Stimulated activated naive B cell treated with anti-CD40 and anti-IgM and Interleukin-4, amounts not matched to agents 10 μg/mL and 1 μg/mL and 100 μg/mL, for 72 hours (primary cell): Measurements from ENCODE around the gene TXNDC11.
A peak's percentile ranks its signal among the peaks of the same experiment; 100 is the strongest.

Experiments used
- ATAC-seq, 2 donors: fragments of 150-1000 bp; cut with Tn5 transposase; replicated peaks; 2 replicates each; pipeline ENCODE4 v1.10.0; 2021; ENCODE audit warnings: moderate library complexity in 1 of 2
- DNase-seq: peaks from one replicate; pipeline ENCODE4 v3.0.0; 2021
- H3K27ac Mint-ChIP-seq: one replicate; pipeline ENCODE4 v1.8.0; 2022; ENCODE audit warnings: mild to moderate bottlenecking, mixed read lengths
- H3K27me3 Mint-ChIP-seq, 2 donors: one replicate each; pipeline ENCODE4 v1.8.0; 2022; ENCODE audit warnings: mixed read lengths in 2 of 2
- H3K36me3 Mint-ChIP-seq, 2 donors: one replicate each; pipeline ENCODE4 v1.8.0; 2022; ENCODE audit warnings: mixed read lengths in 2 of 2, mild to moderate bottlenecking in 1 of 2
- H3K4me1 Mint-ChIP-seq, 2 donors: one replicate each; pipeline ENCODE4 v1.8.0; 2022; ENCODE audit warnings: mixed read lengths in 2 of 2, mild to moderate bottlenecking in 1 of 2
- H3K4me3 Mint-ChIP-seq, 2 donors: one replicate each; pipeline ENCODE4 v1.8.0; 2022; ENCODE audit warnings: mild to moderate bottlenecking in 2 of 2, mixed read lengths in 2 of 2, moderate library complexity in 1 of 2
- H3K9me3 Mint-ChIP-seq, 2 donors: one replicate each; pipeline ENCODE4 v1.8.0; 2022; ENCODE audit warnings: mixed read lengths in 2 of 2, mild to moderate bottlenecking in 1 of 2

TXNDC11 gene

GRCh38 chr16:11759997-11760396 lies 17.3 kb upstream of the TXNDC11 start:
- Mint-ChIP-seq H3K27me3 (no peaks in the 10 kb centered on the region), H3K4me3 (no peak overlapping the region), H3K9me3 (peaks cover 0 to 1% of the 10 kb centered on the region in 2 donors), H3K36me3 (peaks cover 60 to 73% of the 10 kb centered on the region in 2 donors), H3K27ac (peak overlapping the region; percentile 81), H3K4me1 (peaks cover 11 to 21% of the 10 kb centered on the region in 2 donors)
- DNase-seq (no peak), ATAC-seq (peak; percentile 98 to 99)

- Mint-ChIP-seq H3K27me3 (no peaks in the 10 kb centered on the region), H3K27ac (no peak overlapping the region), H3K4me3 (no peak overlapping the region), H3K36me3 (peaks cover 59 to 72% of the 10 kb centered on the region in 2 donors), H3K4me1 (peaks cover 11 to 21% of the 10 kb centered on the region in 2 donors), H3K9me3 (peaks cover 0 to 1% of the 10 kb centered on the region in 2 donors)
- no peak for DNase-seq
- ATAC-seq, result no peak
Observed at GRCh38 chr16:11759163-11759834, 16.6 kb upstream of the TXNDC11 start.

- no peak for DNase-seq
Observed at GRCh38 chr16:11757671-11758545, 15.3 kb upstream of the TXNDC11 start.

DNA sequence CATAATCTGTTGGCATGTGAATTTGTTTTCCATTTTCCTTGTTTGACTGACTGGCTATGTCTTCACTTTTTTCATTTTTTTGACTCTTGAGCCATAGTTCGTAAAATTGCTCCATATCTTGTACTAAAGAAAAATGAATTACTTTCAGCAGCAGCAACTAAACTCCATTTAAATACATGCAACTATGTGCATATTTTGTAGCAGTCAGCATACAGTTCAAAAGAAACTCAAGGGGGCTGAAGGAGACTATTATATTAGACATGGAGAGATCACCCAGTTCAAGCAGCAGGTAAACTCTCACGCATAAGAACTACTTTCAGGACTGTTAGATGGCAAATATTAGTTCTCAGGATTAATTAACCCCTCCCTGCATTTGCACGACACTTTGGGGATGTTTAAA lies 13.6 kb upstream of the TXNDC11 start:
- H3K36me3 Mint-ChIP-seq, result peaks cover 50 to 64% of the 10 kb centered on the region in 2 donors
- H3K27ac Mint-ChIP-seq, result no peak overlapping the region

More at GRCh38 chr16:11757671-11758545, 15.3 kb upstream of the TXNDC11 start:
- no peak for ATAC-seq
- peaks cover 9 to 21% of the 10 kb centered on the region in 2 donors for H3K4me1 Mint-ChIP-seq
- H3K4me3 Mint-ChIP-seq, result no peak overlapping the region
- no peaks in the 10 kb centered on the region for H3K27me3 Mint-ChIP-seq
- peak overlapping the region; percentile 56 for H3K27ac Mint-ChIP-seq
- H3K36me3 Mint-ChIP-seq, result peaks cover 59 to 75% of the 10 kb centered on the region in 2 donors
- H3K9me3 Mint-ChIP-seq, result peaks cover 0 to 1% of the 10 kb centered on the region in 2 donors

GRCh38 chr16:11755022-11755760 lies 12.5 kb upstream of the TXNDC11 start:
- Mint-ChIP-seq H3K4me1 (peaks cover 5 to 9% of the 10 kb centered on the region in 2 donors), H3K36me3 (peaks cover 50 to 61% of the 10 kb centered on the region in 2 donors), H3K4me3 (no peak overlapping the region), H3K9me3 (no peaks in the 10 kb centered on the region), H3K27me3 (no peaks in the 10 kb centered on the region), H3K27ac (no peak overlapping the region)
- DNase-seq, result no peak
- no peak for ATAC-seq

More for the DNA sequence above, 13.6 kb upstream of the TXNDC11 start:
- ATAC-seq (no peak), DNase-seq (no peak)
- Mint-ChIP-seq H3K4me1 (peaks cover 9 to 18% of the 10 kb centered on the region in 2 donors), H3K27me3 (no peaks in the 10 kb centered on the region), H3K9me3 (peaks cover 0 to 1% of the 10 kb centered on the region in 2 donors), H3K4me3 (no peak overlapping the region)

GRCh38 chr16:11752856-11753255 lies 10.2 kb upstream of the TXNDC11 start:
- Mint-ChIP-seq H3K4me3 (no peak overlapping the region), H3K27me3 (no peaks in the 10 kb centered on the region), H3K36me3 (peaks cover 53 to 60% of the 10 kb centered on the region in 2 donors), H3K9me3 (no peaks in the 10 kb centered on the region), H3K4me1 (peaks cover 0 to 4% of the 10 kb centered on the region in 2 donors), H3K27ac (no peak overlapping the region)
- DNase-seq, result no peak
- no peak for ATAC-seq

- no peak for DNase-seq
- no peak for ATAC-seq
- H3K36me3 Mint-ChIP-seq, result peaks cover 33 to 43% of the 10 kb centered on the region in 2 donors
- no peaks in the 10 kb centered on the region for H3K9me3 Mint-ChIP-seq
- no peak overlapping the region for H3K4me3 Mint-ChIP-seq
- H3K27ac Mint-ChIP-seq, result no peak overlapping the region
- no peaks in the 10 kb centered on the region for H3K27me3 Mint-ChIP-seq
- peaks cover 0 to 4% of the 10 kb centered on the region in 2 donors for H3K4me1 Mint-ChIP-seq
Observed at GRCh38 chr16:11750056-11750455, 7.4 kb upstream of the TXNDC11 start.

- ATAC-seq (no peak), DNase-seq (no peak)
- Mint-ChIP-seq H3K9me3 (no peaks in the 10 kb centered on the region), H3K36me3 (peaks cover 26 to 36% of the 10 kb centered on the region in 2 donors), H3K27me3 (no peaks in the 10 kb centered on the region), H3K4me1 (peaks cover 7% of the 10 kb centered on the region in 2 donors), H3K4me3 (no peak overlapping the region), H3K27ac (peak overlapping the region; percentile 59)
Observed at GRCh38 chr16:11748404-11749254, 6.0 kb upstream of the TXNDC11 start.

DNA sequence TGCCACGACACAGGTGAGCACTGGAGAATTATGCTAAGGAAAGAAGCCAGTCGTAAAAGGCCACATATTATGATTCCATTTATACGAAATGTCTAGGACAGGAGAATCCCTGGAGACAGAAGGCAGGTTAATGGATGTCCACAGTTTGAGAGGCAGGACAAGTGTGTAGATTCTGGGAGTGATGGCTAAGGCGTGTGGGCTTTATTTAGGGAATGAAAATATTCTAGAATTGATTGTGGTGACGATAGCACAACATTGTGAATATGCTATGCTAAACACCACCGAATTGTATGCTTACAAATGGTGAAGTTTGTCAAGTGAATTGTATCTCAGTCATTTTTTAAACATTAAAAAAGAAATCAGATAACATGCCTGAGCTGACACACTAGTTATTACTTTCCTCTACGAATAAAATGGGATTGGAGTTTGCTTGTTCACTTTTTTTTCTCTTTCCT lies 5.3 kb upstream of the TXNDC11 start:
- peaks cover 9 to 13% of the 10 kb centered on the region in 2 donors for H3K4me1 Mint-ChIP-seq
- H3K9me3 Mint-ChIP-seq, result no peaks in the 10 kb centered on the region
- H3K27me3 Mint-ChIP-seq, result no peaks in the 10 kb centered on the region
- ATAC-seq, result no peak
- DNase-seq, result no peak
- peak overlapping the region; percentile 59 for H3K27ac Mint-ChIP-seq
- H3K36me3 Mint-ChIP-seq, result peaks cover 24 to 33% of the 10 kb centered on the region in 2 donors
- H3K4me3 Mint-ChIP-seq, result no peak overlapping the region

DNA sequence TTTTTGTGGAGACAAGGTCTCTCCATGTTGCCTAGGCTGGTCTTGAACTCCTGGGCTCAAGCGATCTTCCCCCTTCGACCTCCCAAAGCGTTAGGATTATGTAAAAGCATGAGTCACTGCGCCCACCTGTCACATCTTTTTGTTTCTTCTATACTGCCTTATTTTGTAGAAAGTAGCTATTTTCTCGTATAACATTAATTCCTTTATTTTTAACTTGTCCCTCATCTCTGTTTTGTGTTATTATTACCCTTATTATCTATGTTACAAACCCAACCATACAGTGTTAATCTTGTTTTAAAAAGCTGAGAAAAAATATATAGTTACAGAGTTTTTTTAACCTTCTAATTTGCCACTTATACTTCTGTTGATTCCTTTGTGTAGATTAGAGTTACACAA lies 1.4 kb upstream of the TXNDC11 start:
- H3K4me1 Mint-ChIP-seq, result peaks cover 22 to 45% of the 10 kb centered on the region in 2 donors

GRCh38 chr16:11743308-11744074 lies 834 bp upstream of the TXNDC11 start:
- Mint-ChIP-seq H3K4me3 (peak overlapping the region; percentile 86 to 95), H3K4me1 (peaks cover 27 to 50% of the 10 kb centered on the region in 2 donors), H3K9me3 (no peaks in the 10 kb centered on the region), H3K27me3 (no peaks in the 10 kb centered on the region), H3K27ac (peak overlapping the region; percentile 97), H3K36me3 (peaks cover 5 to 21% of the 10 kb centered on the region in 2 donors)
- DNase-seq, result peak; percentile 15
- no peak for ATAC-seq

More for the DNA sequence above, 1.4 kb upstream of the TXNDC11 start:
- H3K27ac Mint-ChIP-seq, result peak overlapping the region; percentile 97
- no peaks in the 10 kb centered on the region for H3K9me3 Mint-ChIP-seq
- peak overlapping the region; percentile 86 to 95 for H3K4me3 Mint-ChIP-seq
- no peaks in the 10 kb centered on the region for H3K27me3 Mint-ChIP-seq
- DNase-seq (no peak), ATAC-seq (no peak)
- peaks cover 4 to 23% of the 10 kb centered on the region in 2 donors for H3K36me3 Mint-ChIP-seq

GRCh38 chr16:11742093-11742535 lies 543 bp downstream of the TXNDC11 start:
- Mint-ChIP-seq H3K36me3 (peaks cover 13 to 24% of the 10 kb centered on the region in 2 donors), H3K4me1 (peaks cover 34 to 64% of the 10 kb centered on the region in 2 donors), H3K27ac (peak overlapping the region; percentile 96), H3K9me3 (no peaks in the 10 kb centered on the region), H3K4me3 (peak overlapping the region; percentile 95 to 98), H3K27me3 (no peaks in the 10 kb centered on the region)
- ATAC-seq, result peak; percentile 57 to 59
- peak; percentile 41 for DNase-seq
